HG02840 (cell line): ENCODE data around the gene NAGPA.
A peak's percentile ranks its signal among the peaks of the same experiment; 100 is the strongest.
"Not testable (repeated sequence)": the region's sequence is repeated elsewhere in the genome, so short reads cannot be mapped to it uniquely, and the experiment has no call there.

Source experiments
- ATAC-seq: cut with Tn5 transposase; IDR thresholded peaks from one replicate; pipeline ENCODE4 v1.9.1; 2021; ENCODE audit warnings: mild to moderate bottlenecking, moderate library complexity, moderate number of reproducible peaks; ENCODE audit not compliant: unreplicated experiment, low FRiP score

The NAGPA gene

DNA sequence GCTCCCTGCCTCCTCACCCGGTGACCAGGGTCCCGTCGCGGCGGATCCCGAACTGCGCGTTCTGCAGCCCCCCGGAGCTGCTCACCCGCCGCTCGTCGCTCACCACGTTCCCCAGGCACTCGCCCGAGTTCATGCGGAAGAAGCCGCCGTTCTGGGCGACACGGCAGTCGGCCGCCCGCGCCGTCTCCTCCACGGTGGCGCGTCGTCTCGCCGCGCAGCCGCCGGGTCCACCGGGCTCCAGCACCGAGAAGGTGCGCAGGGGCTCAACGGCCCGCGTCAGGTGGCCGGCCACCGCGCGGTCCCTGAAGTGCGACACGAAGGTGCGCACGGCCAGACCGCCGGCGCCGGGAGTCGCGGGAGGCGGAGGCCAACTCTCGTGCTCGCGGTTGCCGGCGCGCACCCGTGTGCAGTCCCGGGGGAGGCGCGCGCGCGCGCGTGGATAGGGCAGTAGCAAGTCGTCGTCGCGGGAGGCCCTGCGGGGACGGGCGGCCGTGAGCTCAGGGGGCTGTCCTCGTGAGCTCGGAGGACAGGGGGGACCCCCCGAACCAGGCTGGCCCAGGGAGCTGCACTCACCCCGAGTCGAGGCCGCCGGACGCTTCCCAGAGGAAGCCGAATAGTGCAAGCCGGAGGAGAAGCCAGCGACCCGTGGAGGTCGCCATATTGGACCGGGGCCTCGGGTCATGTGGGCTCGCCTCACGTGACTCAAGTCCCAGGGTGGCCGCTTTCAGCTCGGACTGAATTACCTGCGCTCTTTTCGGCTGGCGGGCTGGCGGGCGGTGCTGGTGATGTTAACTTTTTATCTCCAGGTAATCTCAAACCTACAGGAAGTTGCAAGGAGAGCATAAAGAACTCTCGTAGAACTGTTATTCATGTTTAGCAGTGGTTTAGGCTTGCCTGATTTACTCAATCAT lies at the start of gene NAGPA:
TSS of gene NAGPA (minus strand) at position 680 of the 911 bp plus-strand sequence. CDS start at position 659, 21 bp downstream.
- peak; percentile 69 for ATAC-seq

GRCh38 chr16:5080996-5081395 lies 47.3 kb upstream of the NAGPA start:
- not testable (repeated sequence) for ATAC-seq

GRCh38 chr16:5080461-5080860 lies 46.7 kb upstream of the NAGPA start:
- not testable (repeated sequence) for ATAC-seq

DNA sequence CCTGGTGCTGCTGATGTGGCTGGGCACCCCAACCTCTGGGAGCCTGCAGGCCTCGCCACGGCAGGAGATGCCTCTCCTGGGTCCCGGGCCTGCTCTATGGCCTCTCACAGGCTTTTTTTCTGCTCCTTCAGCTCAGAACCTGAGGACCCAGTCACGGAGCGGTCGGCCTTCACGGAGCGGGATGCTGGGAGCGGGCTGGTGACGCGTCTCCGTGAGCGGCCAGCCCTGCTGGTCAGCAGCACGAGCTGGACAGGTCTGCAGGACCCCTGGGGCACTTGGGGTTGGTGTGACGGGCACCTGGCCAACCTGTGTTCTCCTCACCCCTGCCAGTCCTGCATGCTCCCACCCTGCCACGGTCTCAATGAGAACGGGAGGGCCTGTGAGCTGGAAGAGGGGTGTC lies 44.9 kb upstream of the NAGPA start:
- no peak for ATAC-seq

- ATAC-seq = no peak
These were observed 43.6 kb upstream of the NAGPA start for GRCh38 chr16:5077304-5077703.

GRCh38 chr16:5075637-5076036 lies 41.9 kb upstream of the NAGPA start:
- ATAC-seq = no peak

GRCh38 chr16:5073771-5074170 lies 40.0 kb upstream of the NAGPA start:
- ATAC-seq = not testable (repeated sequence)

DNA sequence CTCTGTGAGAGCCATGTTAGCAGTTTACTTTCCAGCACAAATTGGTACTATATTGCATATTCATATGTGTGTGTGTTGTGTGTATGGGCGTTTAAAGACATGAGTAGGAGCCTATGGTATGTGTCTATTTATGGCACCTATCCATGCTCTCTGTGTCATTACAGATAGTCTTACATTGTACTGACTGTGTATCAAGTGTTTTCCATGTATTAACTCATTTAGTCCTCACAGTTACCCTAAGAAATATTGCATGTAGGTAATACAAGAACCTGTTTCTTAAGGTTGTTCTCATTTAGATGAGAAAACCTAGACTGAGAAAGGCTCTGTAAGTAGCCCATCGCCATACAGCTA lies 39.5 kb upstream of the NAGPA start:
- ATAC-seq = no peak

GRCh38 chr16:5072334-5073278 lies 38.9 kb upstream of the NAGPA start:
- no peak for ATAC-seq

DNA sequence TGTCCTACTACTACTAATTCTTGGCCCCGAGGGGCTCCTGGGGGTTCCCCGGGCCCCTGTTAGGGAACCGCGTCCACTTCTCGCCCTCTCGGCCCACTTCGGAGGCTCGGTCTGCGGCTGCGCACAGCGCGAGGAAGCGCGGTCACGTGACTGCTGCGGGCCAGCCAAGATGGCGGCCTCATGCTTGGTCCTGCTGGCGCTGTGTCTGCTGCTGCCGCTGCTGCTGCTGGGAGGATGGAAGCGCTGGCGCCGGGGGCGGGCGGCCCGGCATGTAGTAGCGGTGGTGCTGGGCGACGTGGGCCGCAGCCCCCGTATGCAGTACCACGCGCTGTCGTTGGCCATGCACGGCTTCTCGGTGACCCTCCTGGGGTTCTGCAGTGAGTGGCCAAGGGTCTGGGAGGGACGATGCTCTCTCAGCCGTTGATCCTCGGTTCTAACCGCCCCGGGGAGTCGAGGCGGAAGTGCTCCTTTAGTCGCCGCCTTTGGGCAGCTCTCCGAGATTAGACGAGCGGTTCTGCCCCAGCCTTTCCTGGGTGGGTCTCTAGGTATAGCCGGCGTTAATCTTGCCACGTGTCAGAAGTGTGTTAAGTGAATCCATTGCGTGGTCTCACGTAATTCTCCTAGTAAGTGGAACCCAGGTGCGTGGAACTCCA lies 38.1 kb upstream of the NAGPA start, which contains the start of gene ALG1:
TSS of gene ALG1 (plus strand) at position 163 of the 653 bp plus-strand sequence. CDS start at position 170, 7 bp downstream.
- ATAC-seq = peak; percentile 78

- no peak for ATAC-seq
These were observed 37.6 kb upstream of the NAGPA start for GRCh38 chr16:5071341-5071680.

- ATAC-seq = no peak
These were observed 36.9 kb upstream of the NAGPA start for GRCh38 chr16:5070431-5071186.

- no peak for ATAC-seq
These were observed 36.1 kb upstream of the NAGPA start for GRCh38 chr16:5069854-5070253.

- ATAC-seq = no peak
These were observed 35.3 kb upstream of the NAGPA start for GRCh38 chr16:5069048-5069447.

DNA sequence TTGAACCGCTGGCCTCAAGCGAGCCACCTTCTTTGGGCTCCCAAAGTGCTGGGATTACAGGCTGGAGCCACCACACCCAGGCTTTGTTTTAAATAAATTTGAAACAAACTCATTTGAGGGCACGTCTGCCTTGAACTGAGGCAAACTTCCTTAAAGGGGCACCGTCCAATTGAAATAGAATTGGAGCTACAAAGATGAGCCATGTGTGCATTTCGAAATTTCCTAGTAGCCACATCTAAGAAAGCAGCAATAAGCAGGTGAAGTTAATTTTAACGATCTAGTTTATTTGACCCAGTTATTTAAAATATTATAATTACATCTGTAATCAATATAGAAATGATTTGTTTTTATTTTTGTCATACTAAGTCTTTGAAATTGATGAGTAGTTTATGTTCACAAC lies 32.8 kb upstream of the NAGPA start:
- ATAC-seq = no peak

DNA sequence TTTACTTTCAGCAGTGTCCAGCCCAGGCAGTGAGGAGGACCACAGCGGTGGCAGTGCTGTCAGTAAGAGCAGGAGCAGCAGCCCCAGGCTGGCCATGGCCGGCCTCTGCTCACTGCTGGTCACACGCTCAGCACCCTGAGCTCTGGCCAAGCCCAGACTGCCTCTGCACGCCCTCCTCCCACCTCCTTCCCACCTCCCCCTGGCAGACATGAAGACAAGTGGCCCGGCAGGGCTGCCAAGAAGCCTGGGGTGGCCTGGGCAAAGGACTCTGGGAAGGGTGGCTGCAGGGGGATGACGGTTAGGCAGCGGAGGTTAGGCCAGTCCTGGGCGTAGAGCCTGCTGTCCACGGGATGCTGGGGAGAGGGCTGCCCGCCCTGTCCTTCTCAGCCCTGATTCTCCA lies 32.1 kb upstream of the NAGPA start, which contains the start of gene C16orf89:
TSS of gene C16orf89 (minus strand) at position 144 of the 400 bp plus-strand sequence. CDS start at position 96, 48 bp downstream.
- ATAC-seq = no peak

DNA sequence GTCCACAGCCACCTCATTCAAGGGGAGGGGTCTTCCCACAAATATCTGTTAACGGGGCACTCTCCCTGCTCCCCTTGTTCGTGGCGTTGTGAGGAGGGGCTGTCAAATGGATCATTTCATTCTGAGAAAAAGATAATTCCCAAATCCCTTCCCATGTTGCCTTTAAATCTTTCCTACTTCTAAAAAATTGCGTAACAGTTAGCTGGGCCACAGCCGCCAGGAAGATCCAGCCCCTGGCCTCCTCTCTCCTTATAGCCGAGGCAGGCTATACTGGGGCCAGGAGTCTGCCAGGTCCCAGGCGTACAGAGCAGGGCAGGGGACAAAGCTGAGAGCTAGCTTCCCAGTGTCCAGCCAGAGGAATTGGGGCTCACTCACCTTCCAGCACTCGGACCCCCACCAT lies 31.6 kb upstream of the NAGPA start:
- ATAC-seq = no peak

DNA sequence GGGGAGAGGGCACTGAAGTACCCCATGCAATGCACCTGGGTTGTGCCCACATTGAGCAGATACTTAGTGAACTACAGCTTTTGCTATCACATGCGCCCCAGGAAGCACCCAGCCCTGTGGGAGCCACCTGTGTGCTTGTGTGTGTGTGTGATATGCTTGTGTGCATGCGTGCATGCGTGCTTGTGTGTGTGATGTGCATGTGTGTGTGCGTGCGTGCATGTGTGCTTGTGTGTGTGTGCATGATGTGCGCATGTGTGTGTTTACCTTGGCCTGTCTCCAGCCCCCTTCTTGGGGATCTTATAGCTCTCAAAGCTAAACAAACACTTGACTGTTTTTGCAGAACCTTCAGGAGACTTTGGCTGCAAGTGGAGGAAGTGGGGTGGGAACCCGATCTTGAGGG lies 31.2 kb upstream of the NAGPA start:
- ATAC-seq = no peak

GRCh38 chr16:5062790-5063765 lies 29.3 kb upstream of the NAGPA start:
- no peak for ATAC-seq
